D721Med (cell line): Measurements from ENCODE around the gene EPHA3.
"Not testable (repeated sequence)": the region's sequence is repeated elsewhere in the genome, so short reads cannot be mapped to it uniquely, and the experiment has no call there.

Experiments
- DNase-seq: peaks from one replicate; pipeline ENCODE4 v3.0.0; 2011; ENCODE audit warnings: low spot score; ENCODE audit not compliant: insufficient read length
- FAIRE-seq: peaks from 2 replicates; lab custom pipeline; 2011; peaks lifted over from hg19 to GRCh38; lab: Jason Lieb, UNC
- CTCF ChIP-seq: IDR thresholded peaks from 2 replicates; pipeline ENCODE4 v1.5.1; 2012; ENCODE audit warnings: mild to moderate bottlenecking, control low read depth; ENCODE audit not compliant: insufficient read depth; ENCODE audit errors: missing control alignments

EPHA3 gene

DNA sequence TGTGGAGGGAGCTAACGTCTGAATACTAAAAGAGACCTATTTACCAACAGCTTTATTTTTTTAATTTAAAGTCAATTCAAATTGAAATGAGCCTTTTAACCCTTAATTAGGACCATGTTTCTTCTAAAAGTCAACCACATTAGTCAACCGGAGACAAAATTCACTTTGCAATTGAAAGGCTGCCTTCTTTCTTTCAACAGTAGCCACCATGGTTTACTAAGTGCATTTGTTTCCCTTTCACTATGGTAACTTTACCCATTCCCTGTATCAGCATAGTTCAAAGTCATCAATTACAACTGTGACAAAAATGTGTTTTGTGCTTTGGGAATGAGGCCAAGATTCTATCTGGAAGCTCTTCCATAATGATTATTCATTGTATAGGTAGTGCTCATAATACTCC is 225.4 kb downstream of the EPHA3 start:
- FAIRE-seq (no peak), DNase-seq (no peak)
- no peak for TF ChIP-seq CTCF

- TF ChIP-seq CTCF = no peak
- DNase-seq (no peak), FAIRE-seq (no peak)
Measured at GRCh38 chr3:89335693-89336092, 228.3 kb downstream of the EPHA3 start.

DNA sequence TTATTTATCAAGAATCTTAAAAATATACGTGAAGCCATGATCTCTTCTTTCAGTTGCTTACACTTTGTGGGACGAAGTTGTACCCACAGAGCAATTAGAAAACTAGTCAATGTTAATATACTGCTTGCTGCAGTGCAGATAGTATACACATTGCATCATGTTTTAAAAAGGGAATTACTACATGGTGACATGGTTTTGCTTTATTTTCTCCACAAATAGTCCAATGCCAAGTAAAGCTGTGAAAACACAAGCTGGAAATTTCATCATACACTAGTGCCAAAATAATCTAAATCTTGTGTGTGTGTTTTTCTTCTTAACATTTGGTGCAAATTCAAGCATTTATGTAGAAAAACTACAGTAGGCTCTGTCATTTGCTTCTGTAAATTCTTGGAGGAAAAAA is 233.0 kb downstream of the EPHA3 start:
- FAIRE-seq (no peak), DNase-seq (no peak)
- TF ChIP-seq CTCF = no peak

DNA sequence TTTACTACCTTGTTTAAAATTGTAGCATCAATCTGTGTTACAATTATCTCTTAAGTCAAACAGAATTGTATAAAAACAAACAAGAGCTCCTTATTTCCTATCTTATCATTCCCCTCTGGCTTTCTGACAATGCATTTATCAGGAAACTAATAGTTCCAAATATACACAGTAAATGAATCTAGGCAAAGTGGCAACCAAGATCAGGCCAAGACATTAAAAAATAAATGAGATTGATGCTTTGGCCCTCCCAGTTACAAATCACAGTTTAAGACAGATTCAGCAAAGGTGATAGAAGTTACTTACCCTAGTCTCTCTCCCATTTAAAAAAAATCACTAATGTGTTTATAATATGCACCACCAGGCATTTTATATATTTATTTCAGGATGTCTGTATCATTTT is 236.7 kb downstream of the EPHA3 start:
- FAIRE-seq = no peak

GRCh38 chr3:89350935-89351334 is 243.5 kb downstream of the EPHA3 start:
- not testable (repeated sequence) for FAIRE-seq, DNase-seq

More for the DNA sequence above, 236.7 kb downstream of the EPHA3 start:
- no peak for TF ChIP-seq CTCF
- no peak for DNase-seq

- no peak for FAIRE-seq
- DNase-seq = no peak
- no peak for TF ChIP-seq CTCF
Measured at GRCh38 chr3:89353465-89353864, 246.0 kb downstream of the EPHA3 start.

DNA sequence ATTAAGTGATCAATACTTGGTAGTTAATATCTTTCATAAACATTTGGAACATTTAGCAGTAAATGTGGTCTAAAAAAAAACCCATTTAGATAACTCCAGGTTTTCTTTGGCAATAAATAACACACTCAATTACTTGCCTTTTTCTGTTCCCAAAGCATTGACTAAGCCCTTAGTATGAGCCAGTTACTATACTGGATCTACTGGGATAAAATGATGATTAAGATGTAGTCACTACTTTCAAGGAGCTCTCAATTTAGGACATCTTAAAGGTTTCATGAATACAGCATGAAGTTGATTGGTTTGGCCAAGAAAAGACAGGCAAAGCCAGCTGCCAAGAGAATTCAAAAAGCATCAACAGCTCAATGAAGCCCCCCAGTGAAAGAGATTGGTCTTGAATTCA is 250.9 kb downstream of the EPHA3 start:
- DNase-seq (no peak), FAIRE-seq (no peak)
- no peak for TF ChIP-seq CTCF

GRCh38 chr3:89360156-89360555 is 252.7 kb downstream of the EPHA3 start:
- TF ChIP-seq CTCF = no peak
- no peak for DNase-seq
- FAIRE-seq = no peak
